ENCODE data around the gene VENTX. TPM values are rescaled to one million over a fixed set of nuclear protein-coding genes. Genes with fewer than 3 reads are reported as not detected.

Gene VENTX
- total RNA-seq, 1 donor from 2014 or later = 1.2 TPM

GRCh38 chr10:133202778-133203651 is 34.6 kb upstream of the VENTX start:
- no peaks in the 10 kb centered on the region for H3K36me3 Mint-ChIP-seq (ENCODE audit: insufficient read depth)
- no peak for DNase-seq (ENCODE audit: low spot score, unreplicated experiment)
- H3K27me3 Mint-ChIP-seq = no peaks in the 10 kb centered on the region
- no peaks in the 10 kb centered on the region for H3K9me3 Mint-ChIP-seq (ENCODE audit: low read depth)
- H3K4me1 Mint-ChIP-seq (ENCODE audit: low read depth) = no peaks in the 10 kb centered on the region
- no peak overlapping the region for H3K27ac Mint-ChIP-seq
- H3K4me3 Mint-ChIP-seq (ENCODE audit: low read depth) = no peak overlapping the region
- no peak for TF ChIP-seq CTCF (IDR thresholded peaks at IDR 0.05; ENCODE audit: unreplicated experiment)

- no peak for DNase-seq (ENCODE audit: low spot score, unreplicated experiment)
- Mint-ChIP-seq H3K36me3 (ENCODE audit: insufficient read depth) (no peaks in the 10 kb centered on the region), H3K27me3 (no peaks in the 10 kb centered on the region), H3K4me1 (ENCODE audit: low read depth) (no peaks in the 10 kb centered on the region), H3K27ac (no peak overlapping the region), H3K9me3 (ENCODE audit: low read depth) (no peaks in the 10 kb centered on the region), H3K4me3 (ENCODE audit: low read depth) (no peak overlapping the region)
- no peak for TF ChIP-seq CTCF (IDR thresholded peaks at IDR 0.05; ENCODE audit: unreplicated experiment)
Measured at GRCh38 chr10:133203652-133204195, 33.9 kb upstream of the VENTX start.

GRCh38 chr10:133204226-133205015 is 33.2 kb upstream of the VENTX start:
- no peak for DNase-seq (ENCODE audit: low spot score, unreplicated experiment)
- TF ChIP-seq CTCF (IDR thresholded peaks at IDR 0.05; ENCODE audit: unreplicated experiment) = no peak
- Mint-ChIP-seq H3K36me3 (ENCODE audit: insufficient read depth) (no peaks in the 10 kb centered on the region), H3K4me3 (ENCODE audit: low read depth) (no peak overlapping the region), H3K4me1 (ENCODE audit: low read depth) (no peaks in the 10 kb centered on the region), H3K27ac (no peak overlapping the region), H3K9me3 (ENCODE audit: low read depth) (no peaks in the 10 kb centered on the region), H3K27me3 (no peaks in the 10 kb centered on the region)

GRCh38 chr10:133205146-133205545 is 32.5 kb upstream of the VENTX start:
- no peaks in the 10 kb centered on the region for H3K4me1 Mint-ChIP-seq (ENCODE audit: low read depth)
- H3K27ac Mint-ChIP-seq = no peak overlapping the region
- no peak for DNase-seq (ENCODE audit: low spot score, unreplicated experiment)
- no peak overlapping the region for H3K4me3 Mint-ChIP-seq (ENCODE audit: low read depth)
- H3K9me3 Mint-ChIP-seq (ENCODE audit: low read depth) = no peaks in the 10 kb centered on the region
- H3K27me3 Mint-ChIP-seq = no peaks in the 10 kb centered on the region
- H3K36me3 Mint-ChIP-seq (ENCODE audit: insufficient read depth) = no peaks in the 10 kb centered on the region
- no peak for TF ChIP-seq CTCF (IDR thresholded peaks at IDR 0.05; ENCODE audit: unreplicated experiment)

- Mint-ChIP-seq H3K4me3 (ENCODE audit: low read depth) (no peak overlapping the region), H3K27ac (no peak overlapping the region), H3K4me1 (ENCODE audit: low read depth) (no peaks in the 10 kb centered on the region), H3K36me3 (ENCODE audit: insufficient read depth) (no peaks in the 10 kb centered on the region), H3K9me3 (ENCODE audit: low read depth) (no peaks in the 10 kb centered on the region), H3K27me3 (no peaks in the 10 kb centered on the region)
- DNase-seq (ENCODE audit: low spot score, unreplicated experiment) = no peak
- no peak for TF ChIP-seq CTCF (IDR thresholded peaks at IDR 0.05; ENCODE audit: unreplicated experiment)
Measured at GRCh38 chr10:133206356-133207040, 31.2 kb upstream of the VENTX start.
